Common myeloid progenitor, CD34-positive (primary cell): ENCODE results near the gene CXCL8.

ENCODE experiments used
- CTCF ChIA-PET: fragments of 350-600 bp; sonication (Branson Sonifier 250); formaldehyde crosslinking; loops from one replicate; lab custom pipeline; 2021; ENCODE audit warnings: antibody characterized with exemption; lab: Charles Lee
- POLR2A ChIA-PET: fragments of 350-600 bp; sonication (Branson Sonifier 250); formaldehyde crosslinking; loops from one replicate; lab custom pipeline; 2021; ENCODE audit warnings: antibody characterized with exemption; lab: Charles Lee
- DNase-seq, 3 donors: peaks; one replicate each; pipeline versions ENCODE4 v3.0.0 to v3.0.0-alpha.2; 2013
- H3K27ac ChIP-seq, 2 experiments: 1 replicate in 1 of 2; 2 replicates in 1 of 2; pipeline ENCODE4 v1.7.0; 2013; ENCODE audit warnings: inconsistent platforms in 2 of 2, low read length in 2 of 2, mild to moderate bottlenecking in 2 of 2, low read depth in 1 of 2, moderate library complexity in 1 of 2; ENCODE audit not compliant: severe bottlenecking in 2 of 2, insufficient read depth in 1 of 2, poor library complexity in 1 of 2
- H3K27me3 ChIP-seq, 5 experiments: replicated peaks in 2 of 5; 1 replicate in 3 of 5; 2 replicates in 2 of 5; pipeline versions ENCODE4 v1.6.1 to v1.7.0; 2013; ENCODE audit warnings: low read length in 4 of 5, mild to moderate bottlenecking in 2 of 5, moderate library complexity in 2 of 5, inconsistent platforms in 1 of 5; ENCODE audit not compliant: insufficient read depth in 5 of 5, control insufficient read depth in 4 of 5
- H3K36me3 ChIP-seq, 4 experiments: 1 replicate in 2 of 4; 2 replicates in 2 of 4; pipeline versions ENCODE4 v1.6.1 to v1.7.0; 2013; ENCODE audit warnings: low read length in 3 of 4, control low read depth in 1 of 4, mild to moderate bottlenecking in 1 of 4; ENCODE audit not compliant: control insufficient read depth in 4 of 4, insufficient read depth in 4 of 4
- H3K4me1 ChIP-seq, 4 experiments: 1 replicate in 3 of 4; 2 replicates in 1 of 4; pipeline versions ENCODE4 v1.6.1 to v1.7.1; 2013; ENCODE audit warnings: low read length in 3 of 4, mild to moderate bottlenecking in 3 of 4, control low read depth in 1 of 4, inconsistent platforms in 1 of 4, moderate library complexity in 1 of 4; ENCODE audit not compliant: control insufficient read depth in 4 of 4, insufficient read depth in 4 of 4; ENCODE audit errors: control extremely low read depth in 1 of 4
- H3K4me3 ChIP-seq, 7 experiments: 1 replicate in 4 of 7; 2 replicates in 3 of 7; pipeline versions ENCODE4 v1.5.1 to v1.7.0; 2013; ENCODE audit warnings: mild to moderate bottlenecking in 7 of 7, low read length in 6 of 7, moderate library complexity in 6 of 7, inconsistent platforms in 2 of 7, low read depth in 2 of 7, control low read depth in 1 of 7; ENCODE audit not compliant: insufficient read depth in 4 of 7, control insufficient read depth in 1 of 7; ENCODE audit errors: extremely low read depth in 1 of 7
- H3K9me3 ChIP-seq, 5 experiments: 1 replicate in 4 of 5; 2 replicates in 1 of 5; pipeline versions ENCODE4 v1.6.1 to v1.7.1; 2013; ENCODE audit warnings: low read length in 4 of 5, mild to moderate bottlenecking in 2 of 5, inconsistent platforms in 1 of 5, low read depth in 1 of 5, moderate library complexity in 1 of 5; ENCODE audit not compliant: control insufficient read depth in 4 of 5, insufficient read depth in 2 of 5; ENCODE audit errors: control extremely low read depth in 1 of 5
- WGBS: methylation state at CpG from one replicate; pipeline ENCODE4 v1.1.5; 2013; ENCODE audit not compliant: insufficient coverage; 5-methylcytosine and 5-hydroxymethylcytosine counted together

CXCL8 gene

GRCh38 chr4:73723023-73723422 lies 17.3 kb upstream of the CXCL8 start:
- no peak overlapping the region for H3K4me3 ChIP-seq
- no peak overlapping the region for H3K27ac ChIP-seq
- WGBS: 100% methylated on average over 1 of the region's 4 CpGs
- DNase-seq: no peak
- H3K4me1 ChIP-seq: peaks cover 2 to 18% (median 6%) of the 10 kb centered on the region in 4 experiments
- H3K27me3 ChIP-seq: no peaks in the 10 kb centered on the region
- POLR2A ChIA-PET: no interaction called here
- H3K36me3 ChIP-seq: no peaks in the 10 kb centered on the region
- H3K9me3 ChIP-seq: no peaks in the 10 kb centered on the region
- CTCF ChIA-PET: no interaction called here

GRCh38 chr4:73723928-73724327 lies 16.4 kb upstream of the CXCL8 start:
- no peak for DNase-seq
- WGBS: 100% methylated on average over 6 of the region's 6 CpGs
- peaks cover 0 to 9% (median 4%) of the 10 kb centered on the region in 4 experiments for H3K4me1 ChIP-seq
- no peaks in the 10 kb centered on the region for H3K27me3 ChIP-seq
- ChIA-PET CTCF (no interaction called here), POLR2A (no interaction called here)
- H3K27ac ChIP-seq: no peak overlapping the region
- no peak overlapping the region for H3K4me3 ChIP-seq
- no peaks in the 10 kb centered on the region for H3K36me3 ChIP-seq
- no peaks in the 10 kb centered on the region for H3K9me3 ChIP-seq

- Histone ChIP-seq H3K36me3 (no peaks in the 10 kb centered on the region), H3K27me3 (no peaks in the 10 kb centered on the region), H3K27ac (no peak overlapping the region), H3K4me3 (no peak overlapping the region), H3K4me1 (peaks cover 0 to 14% (median 3%) of the 10 kb centered on the region in 4 experiments), H3K9me3 (no peaks in the 10 kb centered on the region)
- DNase-seq: no peak
- 100% methylated on average over 1 of the region's 4 CpGs for WGBS
- CTCF ChIA-PET: interaction anchor here (3.0 kb wide), 1 partner anchor 10 kb away, joined by 14 read pairs; no protein-coding TSS in a partner anchor
- POLR2A ChIA-PET: no interaction called here
Observed at GRCh38 chr4:73725510-73725909, 14.9 kb upstream of the CXCL8 start.

DNA sequence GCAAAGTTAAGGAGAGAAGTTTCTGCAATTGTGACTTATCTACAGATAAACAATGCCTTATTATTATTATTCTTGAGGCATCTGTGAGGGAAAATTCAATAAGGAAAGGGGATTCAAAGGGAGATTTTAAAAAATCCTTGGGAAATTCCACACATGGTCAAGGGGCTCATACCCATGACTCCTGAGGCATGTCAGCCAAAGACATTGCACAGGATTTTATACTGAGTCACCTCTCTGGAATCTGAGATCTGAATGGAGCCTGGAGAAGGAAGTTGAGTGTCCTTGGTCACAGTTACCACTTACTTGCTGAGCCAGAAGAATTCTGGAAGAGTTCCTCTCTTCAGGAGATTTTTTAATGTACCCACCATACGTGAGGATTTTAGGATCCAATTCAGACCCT lies 14.4 kb upstream of the CXCL8 start:
- no peaks in the 10 kb centered on the region for H3K27me3 ChIP-seq
- H3K36me3 ChIP-seq: no peaks in the 10 kb centered on the region
- no peak overlapping the region for H3K4me3 ChIP-seq
- peaks cover 0 to 19% (median 5%) of the 10 kb centered on the region in 4 experiments for H3K4me1 ChIP-seq
- H3K9me3 ChIP-seq: no peaks in the 10 kb centered on the region
- no peak for DNase-seq
- POLR2A ChIA-PET: no interaction called here
- CTCF ChIA-PET: interaction anchor here (0.9 to 3.0 kb wide), 2 partner anchors 11 to 21 kb away, joined by 4 to 14 read pairs; no protein-coding TSS in a partner anchor
- H3K27ac ChIP-seq: no peak overlapping the region
- WGBS: 83% methylated on average over 1 of the region's 1 CpG

GRCh38 chr4:73727685-73728084 lies 12.7 kb upstream of the CXCL8 start:
- Histone ChIP-seq H3K27ac (no peak overlapping the region), H3K27me3 (no peaks in the 10 kb centered on the region), H3K9me3 (no peaks in the 10 kb centered on the region), H3K4me1 (peaks cover 5 to 32% (median 14%) of the 10 kb centered on the region in 4 experiments), H3K36me3 (no peaks in the 10 kb centered on the region), H3K4me3 (no peak overlapping the region)
- ChIA-PET CTCF (interaction anchor here (0.7 to 3.0 kb wide), 5 partner anchors 13 to 407 kb away, joined by 3 to 14 read pairs (median 4); no protein-coding TSS in a partner anchor), POLR2A (no interaction called here)
- no peak for DNase-seq
- 98% methylated on average over 4 of the region's 8 CpGs for WGBS

DNA sequence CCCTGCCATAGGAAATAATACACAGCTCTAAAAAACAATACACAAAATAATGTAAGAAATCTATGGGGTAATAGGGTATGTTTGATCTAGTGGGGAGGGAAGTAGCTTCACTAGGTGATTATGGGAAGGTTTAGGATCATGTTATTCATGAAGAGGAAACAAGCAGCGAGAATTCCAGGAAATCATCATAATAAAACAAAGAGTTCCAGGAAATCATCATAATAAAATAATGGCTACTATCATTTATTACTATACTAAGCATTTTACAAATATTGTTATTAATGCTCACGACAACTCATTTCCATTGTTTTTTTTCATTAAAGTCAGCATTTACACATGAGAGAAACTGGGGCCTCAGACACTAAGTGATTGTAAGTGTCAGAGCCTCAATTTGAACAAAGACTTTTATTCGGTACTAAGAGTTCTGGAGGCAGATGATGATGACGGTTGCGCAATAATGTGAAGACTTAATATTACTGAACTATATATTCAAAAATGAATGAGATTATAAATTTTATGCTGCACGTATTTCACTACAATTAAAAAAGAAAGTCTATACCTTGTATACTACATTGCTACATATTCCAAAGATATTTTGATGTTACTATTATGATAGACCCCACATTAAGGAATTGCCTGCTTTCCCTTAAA lies 12.2 kb upstream of the CXCL8 start:
- Histone ChIP-seq H3K4me3 (no peak overlapping the region), H3K4me1 (peaks cover 5 to 35% (median 14%) of the 10 kb centered on the region in 4 experiments), H3K9me3 (no peaks in the 10 kb centered on the region), H3K36me3 (no peaks in the 10 kb centered on the region), H3K27ac (no peak overlapping the region), H3K27me3 (no peaks in the 10 kb centered on the region)
- POLR2A ChIA-PET: no interaction called here
- CTCF ChIA-PET: interaction anchor here (0.7 to 3.0 kb wide), 4 partner anchors 13 to 406 kb away, joined by 3 to 14 read pairs (median 6); no protein-coding TSS in a partner anchor
- WGBS: no CpG with 5 or more reads among the region's 6 CpGs
- no peak for DNase-seq

DNA sequence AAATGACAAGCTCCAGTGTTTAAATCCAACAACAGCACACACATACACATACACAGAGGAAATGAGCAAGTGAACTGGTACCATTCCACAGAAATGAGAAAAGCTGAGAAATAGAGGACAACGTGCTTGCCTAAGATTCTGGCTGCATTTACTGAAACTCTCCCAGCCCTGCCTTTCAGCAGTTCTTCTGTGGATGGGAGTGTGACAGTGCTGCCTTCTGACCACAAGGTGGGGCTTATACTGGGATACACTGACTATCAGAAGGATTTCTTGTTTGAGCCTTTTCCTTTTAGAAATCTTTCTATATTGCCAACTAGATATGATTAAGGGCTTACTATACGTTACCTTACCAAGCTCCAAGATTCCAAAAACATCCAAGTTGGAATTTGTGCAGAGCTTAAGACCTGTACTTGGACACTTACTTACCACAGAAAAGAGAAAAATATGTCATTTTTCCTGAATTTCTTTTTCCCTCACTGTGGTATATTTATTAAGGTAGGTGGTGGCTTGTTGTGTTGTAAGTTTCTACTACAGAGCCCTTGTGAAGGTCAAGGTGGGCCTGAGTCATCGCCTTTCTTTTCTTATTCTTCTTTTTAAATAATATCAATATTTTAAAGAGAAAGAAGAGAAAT lies 10.7 kb upstream of the CXCL8 start:
- Histone ChIP-seq H3K27ac (no peak overlapping the region), H3K4me3 (no peak overlapping the region), H3K4me1 (peaks cover 7 to 42% (median 18%) of the 10 kb centered on the region in 4 experiments), H3K36me3 (no peaks in the 10 kb centered on the region), H3K27me3 (no peaks in the 10 kb centered on the region), H3K9me3 (no peaks in the 10 kb centered on the region)
- peak; percentile 67 to 80 (median 76) for DNase-seq
- 6% methylated on average over 2 of the region's 3 CpGs for WGBS
- ChIA-PET POLR2A (no interaction called here), CTCF (interaction anchor here (0.5 to 3.0 kb wide), 35 partner anchors 9 to 591 kb away, joined by 3 to 33 read pairs (median 5); partner anchors contain the start of genes CXCL2, CXCL3, CXCL5 and CXCL8)
